Measurements from ENCODE around the gene PRKCE. TPM values are rescaled to one million over a fixed set of nuclear protein-coding genes. Genes with fewer than 3 reads are reported as not detected.

PRKCE gene
- total RNA-seq, 1 experiment from 2014 or later: 17.7 TPM

DNA sequence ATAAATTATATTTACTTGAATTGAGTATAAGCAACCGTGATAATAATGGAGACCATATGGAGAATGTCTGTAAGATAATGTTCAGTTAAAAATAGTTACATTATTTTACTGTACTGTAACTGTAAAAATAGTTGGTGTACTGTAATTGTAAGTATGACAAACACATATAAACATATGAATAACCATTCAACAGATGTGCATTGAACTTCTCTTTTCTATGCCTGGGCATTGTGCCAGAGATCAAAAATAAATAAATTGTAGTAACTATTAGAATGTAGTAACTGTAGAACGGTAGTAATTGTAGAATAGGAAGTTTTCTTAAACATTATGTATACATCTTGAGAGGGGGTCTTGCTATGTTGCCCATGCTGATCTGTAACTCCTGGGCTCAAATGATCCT is 358.3 kb downstream of the PRKCE start:
- intact Hi-C loops (cut with micrococcal nuclease; ENCODE audit: unreplicated experiment): no loop called here
- peaks cover 5% of the 10 kb centered on the region for H3K36me3 Mint-ChIP-seq (ENCODE audit: insufficient read depth, unreplicated experiment)
- DNase-seq: no peak
- H3K27me3 Mint-ChIP-seq (ENCODE audit: unreplicated experiment): no peaks in the 10 kb centered on the region
- no peak overlapping the region for H3K27ac Mint-ChIP-seq (ENCODE audit: unreplicated experiment)
- no TSS peak for BruUV-seq (replicated peaks)
- H3K4me3 Mint-ChIP-seq (ENCODE audit: low read depth, unreplicated experiment): no peak overlapping the region
- no peaks in the 10 kb centered on the region for H3K9me3 Mint-ChIP-seq (ENCODE audit: low read depth, unreplicated experiment)
- no peaks in the 10 kb centered on the region for H3K4me1 Mint-ChIP-seq (ENCODE audit: low read depth, unreplicated experiment)
- TF ChIP-seq CTCF (IDR thresholded peaks at IDR 0.05; ENCODE audit: unreplicated experiment): no peak
- CTCF ChIA-PET: interaction anchor here (0.6 kb wide), 1 partner anchor 567 kb away, joined by 4 read pairs; no protein-coding TSS in a partner anchor

DNA sequence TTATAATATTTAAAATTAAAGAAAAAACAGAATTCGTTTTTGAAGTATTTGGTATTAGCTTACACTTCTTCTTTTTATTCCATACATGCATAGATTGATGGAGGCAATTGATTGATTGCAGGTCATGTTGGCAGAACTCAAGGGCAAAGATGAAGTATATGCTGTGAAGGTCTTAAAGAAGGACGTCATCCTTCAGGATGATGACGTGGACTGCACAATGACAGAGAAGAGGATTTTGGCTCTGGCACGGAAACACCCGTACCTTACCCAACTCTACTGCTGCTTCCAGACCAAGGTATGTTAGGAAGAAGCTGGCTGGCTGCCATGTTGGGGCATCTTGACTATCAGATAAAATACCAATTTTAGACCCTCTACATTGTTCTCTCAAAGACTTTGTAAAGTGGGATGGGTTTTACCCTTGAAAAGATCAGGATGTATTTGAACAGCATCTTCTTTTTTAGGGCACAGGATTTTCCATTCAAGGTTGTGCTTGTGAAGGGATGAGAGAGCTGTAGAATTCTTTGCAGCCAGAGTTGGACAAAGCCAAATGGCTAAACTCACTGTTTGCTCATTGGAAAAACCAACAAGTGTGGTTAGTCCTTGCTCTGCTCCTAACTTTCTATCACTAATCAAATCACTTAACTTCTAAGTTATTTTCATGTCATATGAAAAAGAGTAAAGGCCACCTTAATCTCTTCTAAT is 358.9 kb downstream of the PRKCE start:
- BruUV-seq (replicated peaks): no TSS peak
- H3K4me1 Mint-ChIP-seq (ENCODE audit: low read depth, unreplicated experiment): no peaks in the 10 kb centered on the region
- CTCF ChIA-PET: interaction anchor here (0.6 to 1.1 kb wide), 3 partner anchors 154 to 567 kb away, joined by 3 to 4 read pairs (median 3); no protein-coding TSS in a partner anchor
- TF ChIP-seq CTCF (IDR thresholded peaks at IDR 0.05; ENCODE audit: unreplicated experiment): no peak
- peaks cover 5% of the 10 kb centered on the region for H3K36me3 Mint-ChIP-seq (ENCODE audit: insufficient read depth, unreplicated experiment)
- H3K27me3 Mint-ChIP-seq (ENCODE audit: unreplicated experiment): no peaks in the 10 kb centered on the region
- intact Hi-C loops (cut with micrococcal nuclease; ENCODE audit: unreplicated experiment): no loop called here
- no peak overlapping the region for H3K27ac Mint-ChIP-seq (ENCODE audit: unreplicated experiment)
- no peak overlapping the region for H3K4me3 Mint-ChIP-seq (ENCODE audit: low read depth, unreplicated experiment)
- H3K9me3 Mint-ChIP-seq (ENCODE audit: low read depth, unreplicated experiment): no peaks in the 10 kb centered on the region
- no peak for DNase-seq

DNA sequence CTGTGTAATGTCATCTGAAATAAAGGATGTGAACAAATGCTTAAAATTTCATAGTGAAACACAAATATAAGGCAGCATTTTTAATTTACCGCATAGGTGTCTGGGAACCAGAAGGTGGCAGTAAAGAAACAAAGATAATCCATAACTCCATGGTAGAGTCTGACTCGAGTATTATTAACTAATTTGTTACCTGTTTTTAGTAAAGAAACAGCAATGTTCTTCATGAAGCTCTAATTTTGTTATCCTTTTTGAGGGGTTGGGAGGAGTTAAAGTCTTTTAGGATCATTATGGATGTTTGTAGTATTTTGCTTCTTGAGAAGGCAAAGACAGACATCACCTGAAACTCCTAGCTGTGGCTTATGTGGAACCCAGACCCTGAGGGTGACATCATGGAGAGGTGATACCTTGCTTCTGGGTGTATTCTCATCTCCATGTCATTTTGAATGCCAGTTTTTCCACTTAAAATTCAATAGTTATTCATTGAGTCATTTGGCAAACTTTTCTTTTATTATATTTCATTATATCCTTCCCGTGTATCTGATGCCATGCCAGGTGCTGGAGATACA is 359.5 kb downstream of the PRKCE start:
- TF ChIP-seq CTCF (IDR thresholded peaks at IDR 0.05; ENCODE audit: unreplicated experiment): no peak
- Mint-ChIP-seq H3K36me3 (ENCODE audit: insufficient read depth, unreplicated experiment) (peaks cover 5% of the 10 kb centered on the region), H3K27me3 (ENCODE audit: unreplicated experiment) (no peaks in the 10 kb centered on the region), H3K4me3 (ENCODE audit: low read depth, unreplicated experiment) (no peak overlapping the region), H3K27ac (ENCODE audit: unreplicated experiment) (no peak overlapping the region), H3K9me3 (ENCODE audit: low read depth, unreplicated experiment) (no peaks in the 10 kb centered on the region), H3K4me1 (ENCODE audit: low read depth, unreplicated experiment) (no peaks in the 10 kb centered on the region)
- intact Hi-C loops (cut with micrococcal nuclease; ENCODE audit: unreplicated experiment): loop anchor here (1.0 kb wide), 2 partner anchors 354 to 450 kb away; no protein-coding TSS in a partner anchor
- CTCF ChIA-PET: interaction anchor here (0.9 to 1.1 kb wide), 2 partner anchors 154 to 355 kb away, joined by 3 read pairs; no protein-coding TSS in a partner anchor
- no peak for DNase-seq
- no TSS peak for BruUV-seq (replicated peaks)

- H3K4me1 Mint-ChIP-seq (ENCODE audit: low read depth, unreplicated experiment): no peaks in the 10 kb centered on the region
- no peaks in the 10 kb centered on the region for H3K9me3 Mint-ChIP-seq (ENCODE audit: low read depth, unreplicated experiment)
- no peak overlapping the region for H3K4me3 Mint-ChIP-seq (ENCODE audit: low read depth, unreplicated experiment)
- peaks cover 5% of the 10 kb centered on the region for H3K36me3 Mint-ChIP-seq (ENCODE audit: insufficient read depth, unreplicated experiment)
- no TSS peak for BruUV-seq (replicated peaks)
- CTCF ChIA-PET: interaction anchor here (0.8 kb wide), 1 partner anchor 447 kb away, joined by 3 read pairs; no protein-coding TSS in a partner anchor
- no peak for DNase-seq
- no peaks in the 10 kb centered on the region for H3K27me3 Mint-ChIP-seq (ENCODE audit: unreplicated experiment)
- intact Hi-C loops (cut with micrococcal nuclease; ENCODE audit: unreplicated experiment): no loop called here
- no peak overlapping the region for H3K27ac Mint-ChIP-seq (ENCODE audit: unreplicated experiment)
- TF ChIP-seq CTCF (IDR thresholded peaks at IDR 0.05; ENCODE audit: unreplicated experiment): no peak
These were observed 361.3 kb downstream of the PRKCE start for GRCh38 chr2:46012618-46013240.

Data from Calu3 (cell line).